Stimulated activated CD8-positive, alpha-beta memory T cell treated with anti-CD3 and anti-CD28 coated beads, Interleukin-2, amount 100 ng/mL, for 48 hours (primary cell): ENCODE data around the gene MRM2.

Experiments
- DNase-seq, 2 donors: peaks; one replicate each; pipeline ENCODE4 v3.0.0-alpha.2; 2020; ENCODE audit warnings: low read depth in 2 of 2

MRM2 gene

DNA sequence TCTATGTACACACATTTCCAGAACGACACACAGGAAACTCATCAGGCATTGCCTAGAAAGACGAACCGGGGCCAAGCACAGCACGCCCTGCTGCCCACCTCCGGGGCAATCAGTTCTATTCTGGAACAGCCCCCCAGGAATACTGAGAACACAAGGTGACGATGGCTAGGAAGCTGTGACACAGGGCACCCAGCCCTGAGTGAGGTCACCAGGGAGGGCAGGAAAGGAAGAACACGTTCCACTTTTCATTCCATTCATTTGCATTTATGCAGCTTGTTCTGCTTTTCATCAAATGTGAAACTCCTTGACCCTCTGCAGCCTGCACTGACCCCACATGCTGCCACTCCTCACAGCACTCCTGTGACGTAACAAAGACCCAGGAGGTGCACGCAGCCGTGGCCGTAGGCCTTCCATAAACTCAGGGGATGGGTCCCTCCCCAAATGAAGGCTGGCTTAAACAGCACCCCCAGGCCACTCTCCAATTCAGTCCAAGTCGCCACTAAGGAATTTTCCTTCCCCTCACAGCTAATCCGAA lies 38.2 kb downstream of the MRM2 start:
- no peak for DNase-seq

DNA sequence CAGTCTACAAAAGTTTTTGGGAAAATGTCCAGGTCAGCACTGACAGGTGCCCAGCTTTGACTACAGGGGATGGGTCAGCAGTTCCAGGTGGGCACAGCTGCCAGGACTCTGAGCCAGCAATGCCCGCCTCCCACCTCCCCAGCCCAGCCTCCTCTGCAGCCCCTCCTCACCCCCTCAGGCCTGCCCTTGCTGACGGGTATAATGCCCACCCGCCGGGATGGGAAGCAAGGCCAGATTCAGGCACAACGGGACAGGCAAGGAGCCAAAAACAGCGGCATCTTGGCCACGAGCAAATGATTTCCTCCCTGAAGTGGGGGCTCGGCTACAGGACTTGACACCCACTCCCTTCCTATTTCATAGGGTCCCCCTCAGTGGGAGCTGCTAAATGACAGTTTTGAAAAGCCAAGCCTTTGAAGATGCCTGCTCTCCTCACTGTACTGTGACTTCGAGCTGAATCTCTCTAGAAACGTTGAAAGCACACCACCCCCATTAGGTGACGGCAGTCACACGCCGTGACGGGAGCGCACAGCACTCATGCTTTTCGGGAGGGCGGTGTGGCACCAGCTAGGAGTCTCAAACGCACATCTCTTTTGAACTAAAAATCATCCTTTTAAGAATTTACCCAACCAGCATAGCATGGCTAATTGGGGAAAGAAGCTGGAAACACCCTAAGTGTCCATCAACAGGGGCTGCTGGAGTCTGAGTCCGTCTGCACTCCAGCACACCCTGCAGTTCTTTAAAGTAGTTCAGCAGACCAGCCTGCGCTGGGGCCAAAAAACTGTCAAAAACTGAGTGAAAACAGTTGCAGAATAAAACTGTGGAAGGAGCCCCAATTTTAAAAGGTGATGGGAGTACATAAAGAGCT lies 38.9 kb downstream of the MRM2 start:
- no peak for DNase-seq

DNA sequence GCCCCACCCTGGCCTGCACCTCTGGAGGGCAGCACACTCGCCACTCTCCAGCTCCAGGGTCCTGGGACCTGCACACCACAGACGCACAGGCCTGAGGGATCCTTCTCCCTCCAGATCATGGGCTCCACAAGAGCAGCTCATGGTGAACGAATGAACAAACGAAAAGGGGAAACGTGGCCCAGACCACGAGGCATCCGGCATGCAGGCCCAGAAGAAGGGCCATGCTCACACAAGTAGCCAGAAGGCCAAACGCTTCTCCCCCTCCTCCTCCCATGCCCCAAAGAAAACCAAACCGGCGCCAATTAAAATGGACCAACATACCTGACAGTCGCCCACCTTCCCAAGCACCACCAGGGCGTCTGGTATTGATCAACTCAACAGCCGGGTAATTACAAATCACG lies 39.6 kb downstream of the MRM2 start:
- no peak for DNase-seq

DNA sequence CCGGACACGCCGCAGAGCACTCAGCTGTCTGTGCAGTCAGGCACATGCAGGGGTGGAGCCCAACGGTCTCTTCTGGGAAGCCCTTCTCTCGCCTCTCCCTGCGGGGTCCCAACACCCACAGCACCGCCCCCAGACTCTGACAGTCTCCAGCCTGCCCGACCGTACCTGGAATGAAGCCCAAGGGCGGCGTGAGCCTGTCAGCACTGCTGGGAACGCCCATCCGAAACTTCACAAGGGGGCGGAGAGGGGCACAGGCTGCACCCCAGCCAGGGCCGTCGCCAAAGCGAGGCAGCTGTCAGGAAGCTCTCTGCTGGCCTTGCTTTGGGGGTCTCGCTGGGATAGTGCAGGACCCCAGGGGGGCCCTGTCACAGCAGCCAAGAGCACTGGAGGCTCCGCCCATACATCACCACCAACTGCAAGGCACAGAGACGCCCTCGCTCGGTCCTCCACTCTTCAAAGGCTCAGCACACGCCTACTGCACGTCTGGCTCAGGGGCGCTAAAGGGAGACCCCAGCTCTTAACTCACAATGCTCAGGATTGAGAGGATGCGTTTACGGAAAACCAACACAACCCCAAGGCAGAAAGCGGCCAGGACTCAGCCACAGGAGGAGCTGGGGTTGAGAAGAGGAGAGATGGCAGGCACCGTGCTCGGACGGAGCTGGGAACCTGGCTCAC lies 40.2 kb downstream of the MRM2 start:
- DNase-seq: no peak

DNA sequence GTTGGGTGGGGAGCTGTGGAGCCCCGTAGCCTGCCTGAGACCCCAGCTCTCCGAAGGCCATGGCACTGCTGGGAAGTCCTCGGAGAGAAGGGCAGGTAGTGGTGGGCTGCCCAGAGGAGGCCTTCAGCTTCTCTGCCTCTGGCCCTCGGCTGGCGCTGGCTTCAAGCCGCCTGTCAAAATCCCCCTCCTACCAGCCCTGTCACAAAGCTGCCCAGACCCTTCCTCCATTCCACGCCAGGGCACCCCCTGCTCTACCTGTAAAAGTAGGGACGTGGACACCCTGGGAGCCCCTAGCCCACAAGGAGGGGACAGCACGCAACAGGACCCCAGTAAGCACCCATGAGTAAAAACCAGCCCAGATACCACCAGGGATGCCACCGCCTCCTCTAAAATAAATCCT lies 40.9 kb downstream of the MRM2 start:
- DNase-seq: no peak

DNA sequence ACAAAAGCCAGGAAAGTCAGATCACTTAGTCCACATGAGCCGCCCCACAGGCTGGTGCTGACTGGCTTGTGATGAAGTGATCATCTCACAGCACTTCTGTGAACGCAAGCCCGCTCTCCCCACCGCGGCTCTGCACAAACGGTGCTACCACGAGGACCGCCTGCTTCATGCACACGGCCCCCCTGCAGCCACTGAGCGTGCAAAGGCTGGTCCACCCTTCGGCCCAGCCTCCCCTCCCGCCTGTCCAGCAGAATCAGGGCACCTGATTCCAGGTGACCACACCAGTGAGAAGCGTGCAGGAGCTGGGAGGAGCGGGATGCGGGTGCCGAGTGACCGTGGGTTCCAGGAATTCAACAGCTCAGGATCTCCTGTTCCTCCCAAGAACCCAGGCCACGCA lies 41.4 kb downstream of the MRM2 start:
- DNase-seq: no peak

DNA sequence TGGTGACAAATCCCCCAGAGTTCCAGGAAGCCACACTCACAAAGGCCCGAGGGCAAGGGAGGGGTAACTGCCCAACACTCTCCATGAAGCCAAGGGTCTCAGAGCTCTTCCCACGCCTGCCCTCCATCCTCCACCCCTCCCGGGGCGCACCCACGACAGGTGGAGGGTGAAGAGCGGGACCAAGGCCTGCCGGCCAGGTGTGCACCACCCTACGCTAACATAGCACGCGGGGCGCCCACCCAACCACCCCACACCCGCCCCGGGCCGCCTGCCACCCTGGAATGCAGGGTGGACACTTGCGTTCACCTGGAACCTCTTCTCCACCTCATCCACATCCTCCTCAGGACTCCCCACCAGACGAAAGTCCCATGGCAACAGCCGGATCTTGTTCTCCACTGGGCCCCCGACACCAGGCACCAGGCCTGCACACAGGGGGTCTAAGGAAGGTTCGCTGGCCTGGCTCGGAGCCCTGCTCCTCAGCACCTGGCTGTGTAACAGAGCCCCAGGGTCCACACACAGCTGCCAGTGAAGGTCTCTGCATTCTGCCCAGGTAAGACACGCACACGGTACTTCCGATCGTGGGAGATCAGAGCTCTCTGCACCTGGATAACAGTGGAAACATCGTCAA lies 41.9 kb downstream of the MRM2 start:
- DNase-seq: no peak

DNA sequence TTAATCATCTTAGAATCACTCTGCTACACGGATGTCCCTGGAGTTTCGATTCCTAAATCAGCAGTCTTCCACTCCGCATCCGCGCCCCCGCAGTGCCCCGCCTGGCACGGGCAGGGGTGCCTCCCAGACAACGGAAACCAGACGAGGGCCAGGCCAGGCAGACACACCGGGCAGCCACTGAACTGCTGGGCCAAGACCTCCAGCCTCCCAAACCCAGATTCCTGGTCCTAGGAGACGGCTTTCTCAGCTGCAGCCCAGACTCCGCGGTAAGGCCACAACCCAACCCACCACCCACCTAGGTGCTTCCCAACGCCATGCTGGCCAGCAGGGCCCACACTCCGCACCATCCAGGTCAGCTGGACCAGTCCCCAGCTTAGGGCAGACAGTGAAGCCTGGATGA lies 42.5 kb downstream of the MRM2 start:
- DNase-seq: no peak

DNA sequence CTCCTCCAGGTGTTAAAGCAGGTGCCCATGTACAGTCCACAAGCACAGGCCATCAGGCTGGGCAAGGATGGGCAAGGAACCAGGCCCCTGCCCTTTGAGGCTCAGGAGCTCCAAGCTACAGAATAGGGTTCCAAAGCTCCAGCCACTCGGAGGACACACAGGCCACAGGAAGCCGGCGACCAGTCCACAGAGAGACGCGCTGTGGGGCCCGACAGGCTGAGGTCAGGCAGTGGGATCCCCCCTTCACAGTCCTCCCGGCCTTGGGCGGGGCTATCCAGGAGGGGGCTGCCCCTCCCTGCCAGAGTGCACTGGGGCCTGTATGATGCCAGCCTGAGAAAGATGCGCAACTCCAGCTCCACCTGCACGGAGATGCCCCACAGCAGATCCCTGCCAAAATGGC lies 43.2 kb downstream of the MRM2 start:
- no peak for DNase-seq

DNA sequence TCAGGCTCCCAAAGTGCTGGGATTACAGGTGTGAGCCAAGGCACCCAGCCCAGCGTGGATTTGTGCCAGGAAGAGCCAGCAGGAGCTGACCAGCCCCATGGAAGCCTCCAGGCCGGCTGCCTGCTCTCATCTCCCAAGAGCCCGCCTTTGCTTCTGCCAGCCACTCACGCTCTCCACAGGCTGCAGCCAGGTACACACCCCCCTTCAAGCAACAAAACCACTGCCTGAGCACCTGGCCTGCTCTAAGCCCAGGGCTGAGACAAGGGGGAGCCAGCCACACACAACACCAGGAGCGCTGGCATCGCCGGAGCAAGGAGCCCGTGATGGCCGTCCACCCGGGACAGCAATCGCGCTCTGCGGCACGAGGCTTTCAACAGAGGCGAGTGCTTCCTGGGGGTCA lies 43.8 kb downstream of the MRM2 start:
- DNase-seq: no peak

DNA sequence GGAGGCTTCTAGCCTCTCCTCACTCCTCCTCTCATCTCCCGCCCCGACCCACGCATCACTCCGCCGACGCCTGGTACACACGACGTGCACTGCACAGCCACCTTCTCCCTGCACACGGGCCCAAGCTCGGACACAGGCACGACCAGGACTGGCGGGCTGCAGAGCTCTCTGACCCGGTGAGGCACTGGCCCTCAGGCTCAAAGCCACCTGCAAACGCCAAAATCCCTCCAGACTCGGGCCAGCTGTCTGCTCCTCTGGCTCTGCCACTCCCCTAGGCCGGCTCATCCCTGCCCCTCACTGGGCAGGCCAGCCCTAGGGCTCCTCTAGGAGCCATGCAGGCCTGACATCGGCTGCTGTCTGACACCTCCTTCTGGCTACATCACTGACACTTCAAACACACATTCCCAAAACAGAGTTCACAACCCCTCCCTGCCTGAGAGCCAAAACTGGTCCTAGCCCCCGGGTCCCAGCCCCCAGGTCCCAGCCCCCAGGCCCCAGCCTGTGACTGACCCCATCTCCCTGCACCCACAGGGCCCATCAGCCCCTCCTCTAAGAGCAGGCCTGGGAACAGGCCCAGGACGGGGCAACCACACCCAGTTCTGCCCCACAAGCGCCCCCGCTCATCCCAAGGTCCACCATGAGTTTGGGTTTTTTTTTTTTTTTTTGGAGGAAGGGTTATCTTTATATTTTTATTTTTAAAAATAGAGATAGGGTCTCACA lies 44.4 kb downstream of the MRM2 start:
- no peak for DNase-seq

DNA sequence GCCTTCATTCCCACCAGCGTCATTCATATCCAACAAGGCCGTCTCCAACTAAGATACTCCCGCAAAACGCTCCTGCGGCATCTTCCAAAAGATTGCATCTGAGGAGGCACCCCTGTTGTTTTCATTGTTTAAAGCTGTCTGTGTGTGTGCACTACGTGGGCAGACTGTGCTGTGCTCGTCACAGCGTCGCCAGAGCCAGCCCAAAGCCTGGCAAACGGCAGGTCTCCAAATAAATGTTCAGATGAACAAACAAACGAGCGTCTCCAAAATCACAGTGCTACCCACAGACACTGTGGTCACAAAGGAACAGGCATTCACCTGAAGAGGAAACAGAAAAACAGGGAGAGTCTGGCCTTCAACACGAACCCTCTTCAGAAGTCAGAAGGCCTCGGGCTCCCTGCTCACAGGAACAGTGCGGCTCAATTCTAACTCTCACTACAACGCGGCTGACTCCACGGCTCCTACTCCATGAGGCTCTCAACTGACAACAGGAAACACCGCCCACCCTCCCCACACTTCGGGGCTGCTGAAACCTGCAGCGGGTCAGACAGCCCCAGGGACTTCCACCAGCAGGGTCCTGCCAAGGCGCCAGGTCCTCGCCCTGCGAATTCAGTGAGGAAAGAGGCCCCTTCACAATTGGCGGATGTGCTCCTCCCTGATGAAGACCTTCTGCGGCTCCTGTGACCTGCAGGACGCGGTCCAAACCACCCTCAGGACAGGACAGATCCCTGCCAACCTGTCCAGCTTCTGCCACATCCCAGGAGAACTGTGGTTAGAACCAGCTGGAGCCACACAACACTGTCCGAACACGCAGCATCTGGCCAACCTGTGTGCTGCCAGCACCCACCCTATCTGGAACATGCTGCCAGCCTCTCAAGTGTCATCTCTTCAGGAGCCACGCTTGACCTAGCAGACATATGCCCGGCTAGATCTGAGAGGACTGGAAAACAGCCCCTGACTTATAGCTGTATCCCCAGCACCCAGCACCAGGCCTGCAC lies 45.3 kb downstream of the MRM2 start:
- DNase-seq: no peak

DNA sequence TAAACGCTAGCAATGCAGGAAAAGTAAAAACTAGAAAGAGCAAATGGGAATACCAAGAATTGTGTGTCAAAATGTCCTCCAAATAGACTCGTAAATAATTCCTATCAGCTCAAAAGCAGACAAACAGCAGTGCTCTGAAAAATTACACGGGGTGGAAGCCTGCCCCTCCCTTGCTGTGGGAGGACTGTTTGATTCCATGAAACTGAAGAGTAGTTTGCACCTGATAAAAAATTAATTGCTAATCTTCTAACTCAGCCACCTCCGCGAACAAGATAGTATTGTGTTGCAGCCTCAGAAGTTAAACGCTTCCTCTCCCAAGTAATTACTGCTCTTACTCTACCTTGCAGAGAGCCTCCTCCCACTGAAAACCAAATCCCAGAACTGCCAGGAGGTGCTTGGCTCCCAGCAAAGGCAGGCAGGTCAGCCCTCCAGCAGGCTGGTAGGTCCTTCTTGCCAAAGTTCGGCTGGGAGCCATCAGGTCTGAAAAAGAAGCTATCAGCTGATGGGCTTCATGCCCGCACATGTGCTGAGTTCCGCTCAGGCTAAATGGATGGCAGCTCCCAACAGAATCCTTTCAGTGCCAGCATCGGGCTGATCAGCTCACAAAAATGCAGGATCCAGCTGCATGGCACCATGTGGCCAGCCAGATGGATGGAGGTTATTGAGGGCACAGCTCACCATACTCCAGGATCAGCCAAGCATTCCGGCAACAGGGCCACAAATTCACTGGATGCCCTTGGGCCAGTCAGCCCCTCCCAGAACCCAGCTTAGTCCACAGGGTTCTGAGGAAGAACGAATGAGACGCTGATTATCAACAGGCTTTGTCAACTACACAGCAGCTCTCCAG lies 46.4 kb downstream of the MRM2 start:
- no peak for DNase-seq

DNA sequence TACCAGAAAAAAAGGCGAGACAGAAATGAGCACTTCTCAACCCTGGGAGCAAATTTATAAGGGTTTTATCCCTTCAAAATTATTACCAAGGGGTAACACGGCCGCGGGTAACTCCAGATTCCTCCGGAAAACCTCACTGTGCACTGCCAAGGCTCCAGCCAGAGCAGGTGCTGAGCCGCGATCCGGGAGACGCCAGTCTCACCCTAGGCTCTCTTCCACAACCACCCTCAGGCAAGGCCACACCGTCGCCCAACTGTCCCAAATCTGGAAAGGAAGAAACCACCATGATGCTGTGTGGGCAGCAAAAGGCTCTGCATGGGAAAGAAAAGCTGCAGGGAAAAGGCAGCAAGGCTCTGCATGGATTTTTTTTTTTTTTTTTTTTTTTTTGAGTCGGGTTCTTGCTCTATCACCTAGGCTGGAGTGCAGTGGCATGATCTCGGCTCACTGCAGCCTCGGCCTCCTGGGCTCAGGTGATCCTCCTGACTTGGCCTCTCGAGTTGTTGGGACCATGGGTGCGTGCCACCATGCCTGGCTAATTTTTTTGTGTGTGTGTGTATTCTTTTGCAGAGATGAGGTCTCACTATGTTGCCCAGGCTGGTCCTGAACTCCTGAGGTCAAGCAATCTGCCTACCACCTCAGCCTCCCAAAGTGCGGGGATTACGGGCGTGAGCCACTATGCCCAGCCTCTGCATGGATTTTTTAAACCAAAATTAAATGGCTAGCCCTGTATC lies 48.3 kb downstream of the MRM2 start:
- no peak for DNase-seq

DNA sequence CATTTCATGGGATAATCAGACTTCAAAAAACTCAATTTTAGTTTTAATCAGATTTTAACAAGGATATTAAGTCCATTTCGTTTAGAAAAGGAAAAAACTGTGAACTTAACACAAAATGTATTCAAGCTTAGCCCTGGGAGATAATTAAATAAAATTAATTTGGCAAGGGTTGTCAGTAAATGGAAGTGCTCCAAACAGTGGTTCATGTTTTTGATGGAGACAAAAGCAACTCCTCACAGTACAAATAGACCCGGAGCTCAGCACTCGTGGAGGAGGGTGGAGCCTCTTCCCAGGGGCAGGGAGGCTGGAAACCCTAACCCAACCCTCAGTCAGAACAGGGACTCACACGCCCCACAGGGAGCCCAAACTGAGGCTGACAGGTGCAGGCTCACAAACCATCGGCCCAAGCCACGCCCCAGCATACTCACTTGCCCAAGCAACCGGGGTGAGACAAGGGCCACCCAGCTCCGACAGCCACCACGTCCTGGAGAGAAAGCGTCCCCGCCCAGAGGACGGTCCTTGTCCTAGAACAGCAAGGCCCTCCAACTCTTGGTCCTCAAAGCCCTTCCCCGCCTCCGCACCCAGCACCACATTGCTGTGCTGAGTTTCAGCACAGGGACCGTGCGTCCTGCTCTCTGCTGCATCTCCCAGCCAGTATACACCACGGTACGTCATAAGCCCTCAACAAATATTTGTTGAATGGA lies 49.0 kb downstream of the MRM2 start:
- no peak for DNase-seq

DNA sequence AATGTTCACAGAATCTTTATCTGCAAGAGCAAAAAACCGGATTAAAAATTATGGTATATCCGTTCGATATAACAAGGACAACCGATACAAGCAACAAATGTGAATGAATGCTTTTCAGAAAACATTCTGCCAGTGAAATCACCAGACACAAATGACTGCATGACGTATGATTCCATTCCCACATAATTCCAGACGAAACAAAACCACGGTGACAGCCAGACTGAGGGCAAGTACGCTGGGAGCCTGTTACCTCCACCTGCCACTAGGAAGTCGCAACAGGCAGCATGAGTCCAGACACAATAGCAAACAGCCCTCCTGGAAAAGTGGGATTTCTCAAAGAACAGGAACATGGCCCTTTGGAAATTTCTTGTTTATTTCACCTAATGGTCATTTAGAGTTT lies 51.0 kb downstream of the MRM2 start:
- no peak for DNase-seq

DNA sequence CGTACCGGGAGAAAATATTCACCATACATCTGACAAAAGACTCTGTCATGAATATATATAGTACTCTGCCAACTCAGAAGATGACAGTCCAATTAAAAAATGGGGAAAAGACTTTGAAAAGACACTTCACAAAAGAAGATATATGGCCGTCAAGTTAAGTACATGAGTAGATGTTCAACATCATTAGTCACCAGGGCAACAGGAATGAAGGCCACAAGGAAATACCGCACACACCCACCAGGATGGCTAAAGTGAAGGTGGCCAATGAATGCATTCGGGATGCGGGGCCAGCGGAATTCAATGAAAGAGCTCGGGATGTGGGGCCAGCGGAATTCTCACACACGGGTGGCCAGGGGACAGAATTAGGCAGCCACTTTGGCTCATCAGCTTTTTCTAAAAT lies 51.5 kb downstream of the MRM2 start:
- DNase-seq: no peak

DNA sequence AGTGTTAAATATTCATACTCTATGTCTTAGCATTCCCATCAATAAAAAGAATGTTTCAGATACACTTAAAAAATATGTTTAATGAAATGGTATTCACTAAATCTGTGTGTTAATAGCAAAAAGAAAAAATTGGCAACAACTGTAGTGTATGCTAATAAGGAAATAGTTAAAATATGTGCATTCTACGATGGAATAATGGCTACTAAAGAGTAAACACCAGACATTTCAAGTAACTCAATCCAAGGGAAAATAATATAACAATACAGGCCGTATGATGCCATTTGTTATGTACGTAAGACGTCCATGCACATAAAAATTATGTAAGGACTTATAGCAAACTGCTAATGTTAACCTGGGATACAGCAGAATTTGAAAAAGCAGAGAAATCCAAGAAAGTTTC lies 55.8 kb downstream of the MRM2 start:
- DNase-seq: no peak

DNA sequence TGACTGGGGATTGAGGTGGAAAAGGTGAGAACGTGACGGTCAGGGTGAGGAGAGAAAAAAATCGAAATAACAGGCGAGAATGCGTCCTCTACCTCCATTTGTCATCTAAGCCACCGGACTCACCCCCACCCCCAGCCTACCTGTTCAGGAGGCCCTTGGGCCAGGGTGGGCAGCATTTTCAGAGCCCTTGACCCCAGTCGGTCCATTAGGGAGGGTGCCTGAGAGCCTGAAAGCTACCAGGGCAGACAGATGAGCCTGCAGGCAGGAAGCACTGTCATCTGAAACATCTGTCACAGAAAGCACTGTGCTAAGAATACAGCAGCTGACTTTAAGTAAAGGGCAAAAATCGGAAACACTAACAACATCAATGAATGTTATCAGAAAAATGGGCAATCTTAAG lies 56.3 kb downstream of the MRM2 start:
- no peak for DNase-seq
